Prostate gland (tissue), 2 donors: Measurements from ENCODE around the gene NRXN3. TPM values are rescaled to one million over a fixed set of nuclear protein-coding genes. Genes with fewer than 3 reads are reported as not detected.

Experiments used
- DNase-seq: peaks from one replicate; pipeline ENCODE4 v3.0.0-alpha.2; 2019; ENCODE audit warnings: low spot score
- H3K27ac ChIP-seq, 2 donors: fragments of 200-600 bp; sonication (generic); 2 replicates each; pipeline ENCODE4 v1.5.1; 2017 to 2019
- H3K27me3 ChIP-seq: fragments of 200-600 bp; sonication (generic); replicated peaks from 2 replicates; pipeline ENCODE4 v1.5.1; 2019; ENCODE audit not compliant: insufficient read depth
- H3K36me3 ChIP-seq, 2 donors: fragments of 200-600 bp; sonication (generic); 1 replicate in 1 of 2; 2 replicates in 1 of 2; pipeline versions ENCODE4 v1.5.1 to v1.8.1; 2017 to 2019
- H3K4me1 ChIP-seq: fragments of 200-600 bp; sonication (generic); replicated peaks from 2 replicates; pipeline ENCODE4 v1.5.1; 2019
- H3K4me3 ChIP-seq, 2 donors: fragments of 200-600 bp; sonication (generic); 2 replicates each; pipeline ENCODE4 v1.5.1; 2017 to 2019
- H3K9me3 ChIP-seq: fragments of 200-600 bp; sonication (generic); 2 replicates; pipeline ENCODE4 v1.5.1; 2017
- POLR2A ChIP-seq: fragments of 450-650 bp; IDR thresholded peaks from one replicate; pipeline ENCODE4 v1.6.1; 2016; ENCODE audit warnings: antibody characterized with exemption, mild to moderate bottlenecking
- POLR2AphosphoS5 ChIP-seq: sonication (generic); formaldehyde crosslinking; IDR thresholded peaks from one replicate; pipeline ENCODE4 v1.6.1; 2017; ENCODE audit warnings: antibody characterized with exemption
- WGBS: methylation state at CpG from one replicate; pipeline ENCODE4 v1.1.5; 2018; 5-methylcytosine and 5-hydroxymethylcytosine counted together
- intact Hi-C: fragments of 100-400 bp; cut with DNase I; formaldehyde crosslinking; loops from one replicate; pipeline ENCODE4 v1.14.2; 2022
- total RNA-seq, 2 donors: library from RNA; depleted of rRNA; stranded (reverse); fragments of >200 nt; gene quantifications; one replicate each; pipeline ENCODE4 v1.1.0, GENCODE V29; 2016
- TF ChIP-seq, protein P1 (sequence below), 4 experiments: fragments of 200-600 bp in 2 of 4; fragments of 450-650 bp in 2 of 4; sonication (generic) in 2 of 4; IDR thresholded peaks; 1 replicate in 3 of 4; 2 replicates in 1 of 4; pipeline ENCODE4 v1.5.1; 2016 to 2019; ENCODE audit warnings: antibody characterized with exemption in 4 of 4, mild to moderate bottlenecking in 2 of 4, moderate library complexity in 2 of 4

The NRXN3 gene
- total RNA-seq, 2 donors from 2014 or later: 6.6 to 8.2 TPM

DNA sequence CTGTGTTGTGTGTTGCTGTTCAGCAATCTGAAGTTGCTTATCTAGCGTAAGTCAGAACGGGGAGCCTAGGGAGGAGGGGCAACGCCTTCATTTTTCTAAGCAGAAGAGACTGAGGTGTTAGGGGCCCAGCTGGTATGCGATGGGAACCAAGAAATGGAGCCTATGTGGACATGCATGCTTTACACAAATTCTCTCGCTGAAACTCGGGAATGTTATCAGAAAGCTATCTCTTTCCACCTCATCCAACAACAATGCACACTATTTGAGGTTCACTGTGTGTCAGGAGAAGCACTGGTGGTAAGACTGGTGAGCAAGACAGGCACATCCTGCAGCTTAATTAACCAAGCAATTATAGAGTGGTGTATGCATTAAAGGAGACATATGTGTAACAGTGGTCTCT lies 89.7 kb downstream of the NRXN3 start:
- 60% methylated on average over 6 of the region's 6 CpGs for WGBS
- Histone ChIP-seq H3K9me3 (no peaks in the 10 kb centered on the region), H3K36me3 (no peaks in the 10 kb centered on the region), H3K27ac (no peak overlapping the region), H3K27me3 (no peaks in the 10 kb centered on the region), H3K4me3 (no peak overlapping the region), H3K4me1 (no peaks in the 10 kb centered on the region)
- no peak for DNase-seq
- intact Hi-C loops: no loop called here
- TF ChIP-seq POLR2A (no peak), POLR2AphosphoS5 (no peak)
- TF ChIP-seq, protein P1, sequence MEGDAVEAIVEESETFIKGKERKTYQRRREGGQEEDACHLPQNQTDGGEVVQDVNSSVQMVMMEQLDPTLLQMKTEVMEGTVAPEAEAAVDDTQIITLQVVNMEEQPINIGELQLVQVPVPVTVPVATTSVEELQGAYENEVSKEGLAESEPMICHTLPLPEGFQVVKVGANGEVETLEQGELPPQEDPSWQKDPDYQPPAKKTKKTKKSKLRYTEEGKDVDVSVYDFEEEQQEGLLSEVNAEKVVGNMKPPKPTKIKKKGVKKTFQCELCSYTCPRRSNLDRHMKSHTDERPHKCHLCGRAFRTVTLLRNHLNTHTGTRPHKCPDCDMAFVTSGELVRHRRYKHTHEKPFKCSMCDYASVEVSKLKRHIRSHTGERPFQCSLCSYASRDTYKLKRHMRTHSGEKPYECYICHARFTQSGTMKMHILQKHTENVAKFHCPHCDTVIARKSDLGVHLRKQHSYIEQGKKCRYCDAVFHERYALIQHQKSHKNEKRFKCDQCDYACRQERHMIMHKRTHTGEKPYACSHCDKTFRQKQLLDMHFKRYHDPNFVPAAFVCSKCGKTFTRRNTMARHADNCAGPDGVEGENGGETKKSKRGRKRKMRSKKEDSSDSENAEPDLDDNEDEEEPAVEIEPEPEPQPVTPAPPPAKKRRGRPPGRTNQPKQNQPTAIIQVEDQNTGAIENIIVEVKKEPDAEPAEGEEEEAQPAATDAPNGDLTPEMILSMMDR (IDR thresholded peaks at IDR 0.05): no peak

DNA sequence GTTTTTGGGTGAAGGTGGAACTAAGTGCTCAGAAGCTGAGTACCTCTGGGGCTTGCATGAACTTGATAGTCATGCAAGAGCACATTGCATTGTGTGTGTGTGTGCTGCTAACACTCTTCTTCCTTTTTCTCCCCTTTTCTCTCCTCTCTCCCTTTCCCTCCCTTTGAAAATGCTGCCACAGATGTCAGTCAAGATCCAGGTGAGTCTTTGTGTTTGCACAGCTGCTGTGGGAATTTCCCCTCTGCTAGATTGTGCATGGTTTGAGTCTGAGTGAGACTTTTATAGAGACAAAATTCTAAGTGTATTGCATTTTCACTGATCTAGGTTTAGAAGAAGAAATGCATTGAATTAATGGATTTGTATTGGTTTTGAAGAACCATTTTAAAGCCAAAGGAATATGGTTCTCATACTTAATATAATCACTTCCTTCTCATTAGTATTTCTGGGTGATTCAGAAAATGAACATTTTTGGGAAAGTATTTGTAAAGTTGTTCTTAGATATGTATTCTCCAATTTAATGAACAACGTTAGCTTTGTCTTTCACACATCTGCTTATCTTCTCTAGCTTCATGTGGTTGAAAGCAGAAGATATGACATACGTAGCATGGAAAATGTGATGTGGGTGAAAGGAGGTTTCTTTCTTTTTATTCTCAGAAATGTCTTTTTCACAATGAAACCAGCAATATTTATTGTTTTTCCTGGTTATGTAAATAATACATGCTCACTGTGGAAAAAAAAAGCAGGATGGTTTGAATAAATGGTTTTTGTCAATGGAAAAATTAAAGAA lies 108.5 kb downstream of the NRXN3 start:
- H3K27ac ChIP-seq: no peak overlapping the region
- H3K9me3 ChIP-seq: no peaks in the 10 kb centered on the region
- no peaks in the 10 kb centered on the region for H3K36me3 ChIP-seq
- whole genome bisulfite sequencing: 73% methylated on average over 2 of the region's 2 CpGs
- no peak for TF ChIP-seq POLR2AphosphoS5
- TF ChIP-seq POLR2A: no peak
- TF ChIP-seq, protein P1 (IDR thresholded peaks at IDR 0.05): no peak
- H3K4me3 ChIP-seq: no peak overlapping the region
- no peaks in the 10 kb centered on the region for H3K27me3 ChIP-seq
- no peaks in the 10 kb centered on the region for H3K4me1 ChIP-seq
- intact Hi-C loops: no loop called here
- DNase-seq: no peak

DNA sequence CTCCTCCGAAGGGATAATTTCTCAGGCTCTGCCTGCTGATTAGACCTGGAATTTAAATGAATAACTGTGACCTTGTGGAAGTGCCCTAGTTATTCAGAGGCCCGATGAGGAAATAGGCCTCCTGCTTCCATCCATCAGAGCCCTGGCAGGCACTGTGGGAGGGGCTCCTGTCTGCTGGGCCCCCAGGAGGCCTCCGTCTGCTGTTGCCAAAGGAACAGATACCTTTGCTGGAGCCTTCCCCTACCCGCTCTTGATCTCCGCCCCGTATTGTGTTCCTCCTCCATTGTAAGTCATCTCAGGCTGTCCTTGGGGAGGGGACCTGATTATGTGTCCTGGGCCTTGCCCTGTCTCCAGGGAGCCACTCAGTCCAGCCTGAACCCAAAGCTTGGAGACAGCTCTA lies 112.3 kb downstream of the NRXN3 start:
- H3K27me3 ChIP-seq: no peaks in the 10 kb centered on the region
- H3K27ac ChIP-seq: no peak overlapping the region
- intact Hi-C loops: no loop called here
- DNase-seq: no peak
- TF ChIP-seq POLR2A (no peak), POLR2AphosphoS5 (no peak)
- TF ChIP-seq, protein P1 (IDR thresholded peaks at IDR 0.05): no peak
- H3K4me3 ChIP-seq: no peak overlapping the region
- H3K4me1 ChIP-seq: no peaks in the 10 kb centered on the region
- H3K9me3 ChIP-seq: no peaks in the 10 kb centered on the region
- 76% methylated on average over 6 of the region's 6 CpGs for WGBS
- H3K36me3 ChIP-seq: no peaks in the 10 kb centered on the region

DNA sequence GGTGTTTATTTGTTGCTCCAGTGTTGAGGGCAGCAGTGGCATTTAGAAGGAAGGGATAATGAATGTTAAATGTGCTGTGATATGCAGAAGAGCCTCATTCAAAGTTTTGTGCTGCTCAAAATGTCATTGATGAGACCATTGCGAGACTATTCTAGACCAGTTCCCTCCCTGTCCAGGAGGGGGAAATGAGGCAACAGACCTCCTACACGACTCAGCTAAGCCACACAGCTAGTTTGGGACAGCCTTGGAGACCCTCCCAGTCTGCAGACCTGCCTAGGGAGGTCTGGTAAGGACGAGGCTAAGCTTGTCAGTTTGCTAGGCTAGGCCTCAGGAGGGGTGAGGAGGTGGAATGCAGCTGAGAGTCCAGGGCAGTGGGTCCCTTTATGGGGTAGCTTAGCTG lies 116.0 kb downstream of the NRXN3 start:
- 61% methylated on average over 3 of the region's 3 CpGs for WGBS

More for the DNA sequence above, 116.0 kb downstream of the NRXN3 start:
- TF ChIP-seq POLR2AphosphoS5 (no peak), POLR2A (no peak)
- TF ChIP-seq, protein P1 (IDR thresholded peaks at IDR 0.05): no peak
- Histone ChIP-seq H3K36me3 (no peaks in the 10 kb centered on the region), H3K4me1 (no peaks in the 10 kb centered on the region), H3K27me3 (no peaks in the 10 kb centered on the region), H3K27ac (no peak overlapping the region), H3K9me3 (no peaks in the 10 kb centered on the region), H3K4me3 (no peak overlapping the region)
- DNase-seq: no peak
- intact Hi-C loops: no loop called here
